ENCODE data around the gene STK32C.

The STK32C gene

DNA sequence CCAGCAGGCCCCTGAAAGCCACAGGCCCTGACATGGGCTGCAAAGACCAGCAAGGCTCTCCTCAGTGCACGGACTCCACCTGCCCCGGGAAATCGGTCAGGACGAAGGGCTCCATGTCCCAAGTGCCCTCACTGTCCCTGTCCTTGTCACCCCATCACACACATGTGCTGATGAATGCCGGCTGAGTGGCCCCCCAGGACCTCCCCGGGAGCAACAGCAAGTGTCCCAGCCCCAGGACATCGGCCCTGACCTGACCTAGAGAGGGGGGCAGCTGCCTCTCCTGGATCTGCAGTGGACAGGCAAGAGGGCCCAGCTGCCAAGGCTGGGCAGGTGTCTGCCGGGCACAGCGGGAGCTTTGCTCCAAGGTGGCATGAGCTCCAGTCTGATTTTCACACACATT is 49.8 kb downstream of the STK32C start:
- H3K4me1 Mint-ChIP-seq = peaks cover 3% of the 10 kb centered on the region
- no peaks in the 10 kb centered on the region for H3K36me3 Mint-ChIP-seq
- no peak overlapping the region for H3K27ac Mint-ChIP-seq
- no peak for DNase-seq (ENCODE audit: low spot score in 2 of 2)
- H3K9me3 Mint-ChIP-seq = no peaks in the 10 kb centered on the region
- no peak overlapping the region for H3K4me3 Mint-ChIP-seq
- ATAC-seq (ENCODE audit: low read depth) = no peak
- peaks cover 7% of the 10 kb centered on the region for H3K27me3 Mint-ChIP-seq

DNA sequence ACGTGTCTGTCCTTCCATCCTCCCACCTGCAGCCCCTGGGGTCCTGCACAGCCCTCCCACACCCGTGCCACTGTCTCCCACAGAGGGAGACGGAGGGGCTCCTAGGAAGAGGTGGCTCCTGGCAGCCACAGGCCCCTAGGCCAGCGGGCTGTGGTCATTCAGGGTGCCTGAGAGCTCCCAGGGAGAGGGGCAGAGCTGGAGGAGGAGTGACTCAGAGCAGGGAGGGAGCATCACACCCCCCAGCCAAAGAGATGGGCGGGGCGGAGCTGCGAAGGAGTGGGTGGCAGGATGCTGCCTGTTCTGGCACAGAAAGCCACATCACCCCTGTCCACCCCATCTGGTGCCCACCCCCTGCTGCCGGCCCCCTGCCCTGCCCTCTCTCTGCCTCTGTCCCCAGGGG is 50.5 kb downstream of the STK32C start:
- H3K36me3 Mint-ChIP-seq = no peaks in the 10 kb centered on the region
- H3K9me3 Mint-ChIP-seq = no peaks in the 10 kb centered on the region
- ATAC-seq (ENCODE audit: low read depth) (no peak), DNase-seq (ENCODE audit: low spot score in 2 of 2) (no peak)
- H3K27ac Mint-ChIP-seq = no peak overlapping the region
- H3K4me1 Mint-ChIP-seq = peaks cover 3% of the 10 kb centered on the region
- no peak overlapping the region for H3K4me3 Mint-ChIP-seq
- H3K27me3 Mint-ChIP-seq = peaks cover 7% of the 10 kb centered on the region

DNA sequence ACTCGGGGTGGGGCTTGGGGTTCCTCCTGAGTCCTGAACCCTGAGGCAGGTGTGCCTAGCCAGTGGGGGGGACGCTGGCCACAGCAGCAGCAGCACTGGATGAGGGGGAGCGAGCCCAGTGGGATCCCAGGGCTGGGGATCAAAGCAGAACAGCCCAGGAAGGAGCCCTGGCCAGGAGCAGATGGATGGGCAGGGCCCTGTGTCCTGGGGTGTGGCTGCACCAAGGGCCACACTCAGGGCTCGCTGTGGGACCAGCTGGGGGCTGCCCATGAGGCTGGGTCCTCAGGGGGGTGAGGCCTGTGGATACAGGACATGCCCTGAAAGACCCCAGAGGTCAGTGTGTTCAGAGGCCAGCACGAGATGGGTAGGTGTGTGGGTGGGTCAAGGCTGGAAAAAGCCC is 50.9 kb downstream of the STK32C start:
- no peak for DNase-seq (ENCODE audit: low spot score in 2 of 2)
- peaks cover 3% of the 10 kb centered on the region for H3K4me1 Mint-ChIP-seq
- no peak for ATAC-seq (ENCODE audit: low read depth)
- no peak overlapping the region for H3K4me3 Mint-ChIP-seq
- H3K9me3 Mint-ChIP-seq = no peaks in the 10 kb centered on the region
- H3K36me3 Mint-ChIP-seq = no peaks in the 10 kb centered on the region
- peaks cover 7% of the 10 kb centered on the region for H3K27me3 Mint-ChIP-seq
- no peak overlapping the region for H3K27ac Mint-ChIP-seq

DNA sequence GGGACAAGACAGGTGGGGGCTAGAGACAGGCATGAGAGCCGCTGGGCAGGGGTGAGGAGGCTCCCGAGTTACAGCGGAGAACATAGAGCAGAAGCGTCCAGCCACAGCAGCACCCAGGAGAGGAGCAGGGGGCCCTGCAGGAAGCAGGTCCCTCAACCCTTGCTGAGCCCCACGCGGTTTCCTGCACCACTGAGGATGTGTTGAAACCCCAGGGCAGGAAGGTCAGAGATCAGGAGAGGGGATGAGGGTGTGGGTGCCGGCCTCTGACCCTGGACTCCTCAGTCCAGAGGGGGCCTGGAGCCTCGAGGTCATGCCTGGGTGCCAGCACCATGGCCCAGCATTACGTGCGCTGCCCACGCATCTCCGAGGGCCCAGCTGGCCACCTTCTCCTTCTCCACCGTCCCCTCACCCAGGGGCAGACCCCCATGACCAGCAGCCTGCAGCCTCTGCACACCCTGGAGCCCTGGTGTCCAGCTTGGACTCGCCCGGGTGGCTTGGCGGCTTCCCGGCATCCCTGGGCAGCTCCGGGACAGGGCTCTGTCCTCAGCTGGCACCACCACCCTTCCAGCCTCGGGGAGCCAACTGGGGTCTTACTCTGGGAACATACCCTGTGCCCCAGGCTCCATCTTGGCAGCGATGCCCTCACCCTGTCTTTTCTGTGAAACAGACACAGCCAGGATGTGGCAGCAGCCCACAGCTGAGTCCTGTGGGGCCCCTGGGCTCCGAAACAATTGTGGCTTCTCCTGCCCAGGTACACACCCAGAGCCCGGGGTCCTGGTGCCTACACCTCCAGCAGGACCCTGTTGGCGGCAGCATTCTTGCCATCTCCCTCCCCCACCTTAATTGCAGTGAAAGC is 52.0 kb downstream of the STK32C start:
- DNase-seq (ENCODE audit: low spot score in 2 of 2) = no peak

DNA sequence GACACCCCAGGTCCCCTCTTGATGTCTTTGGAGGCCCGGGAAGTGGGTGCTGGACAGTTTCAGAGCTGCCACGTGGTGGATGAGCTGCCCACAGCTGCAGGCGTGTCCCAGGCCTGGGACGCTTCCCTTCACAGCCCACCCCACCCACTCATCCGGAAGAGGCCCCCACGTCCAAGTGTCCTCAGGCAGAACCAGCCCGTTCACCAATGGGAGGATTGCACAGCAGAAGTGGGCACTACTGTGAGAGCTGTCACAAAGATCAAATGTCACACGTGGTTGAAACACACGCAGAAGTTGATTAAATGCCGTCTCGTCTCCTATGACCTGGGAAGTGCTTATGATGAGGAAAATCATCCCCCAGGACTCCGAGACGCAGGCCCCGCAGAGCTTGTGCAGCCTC is 52.9 kb downstream of the STK32C start:
- Mint-ChIP-seq H3K27ac (no peak overlapping the region), H3K9me3 (no peaks in the 10 kb centered on the region), H3K4me3 (no peak overlapping the region), H3K36me3 (no peaks in the 10 kb centered on the region), H3K4me1 (peaks cover 3% of the 10 kb centered on the region), H3K27me3 (peaks cover 6% of the 10 kb centered on the region)
- DNase-seq (ENCODE audit: low spot score in 2 of 2) (no peak), ATAC-seq (ENCODE audit: low read depth) (no peak)

More for the DNA sequence above, 52.0 kb downstream of the STK32C start:
- Mint-ChIP-seq H3K27ac (no peak overlapping the region), H3K9me3 (no peaks in the 10 kb centered on the region), H3K4me3 (no peak overlapping the region), H3K36me3 (no peaks in the 10 kb centered on the region), H3K27me3 (peaks cover 6% of the 10 kb centered on the region), H3K4me1 (peaks cover 3% of the 10 kb centered on the region)
- ATAC-seq (ENCODE audit: low read depth) = no peak

DNA sequence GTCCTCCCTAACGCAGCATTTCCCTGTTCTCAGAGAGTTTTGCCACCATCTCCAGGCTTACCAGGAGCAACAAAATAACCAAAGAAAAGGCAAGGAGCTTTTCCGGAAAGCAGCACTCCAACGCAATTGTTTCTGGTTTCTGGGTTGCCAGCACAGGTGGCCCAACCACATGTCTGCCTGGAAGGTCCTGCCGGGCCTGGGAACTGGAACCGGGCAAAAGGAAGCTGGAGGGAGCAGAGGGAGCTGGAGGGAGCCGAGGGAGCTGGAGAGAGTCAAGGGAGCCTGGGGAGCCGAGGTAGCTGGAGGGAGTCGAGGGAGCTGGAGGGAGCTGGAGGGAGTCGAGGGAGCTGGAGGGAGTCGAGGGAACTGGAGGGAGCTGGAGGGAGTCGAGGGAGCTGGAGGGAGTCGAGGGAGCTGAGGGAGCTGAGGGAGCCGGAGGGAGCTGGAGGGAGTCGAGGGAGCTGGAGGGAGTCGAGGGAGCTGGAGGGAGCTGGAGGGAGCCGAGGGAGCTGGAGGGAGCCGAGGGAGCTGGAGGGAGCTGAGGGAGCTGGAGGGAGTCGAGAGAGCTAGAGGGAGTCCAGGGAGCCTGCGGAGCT is 54.6 kb downstream of the STK32C start:
- H3K4me1 Mint-ChIP-seq = peaks cover 3% of the 10 kb centered on the region

DNA sequence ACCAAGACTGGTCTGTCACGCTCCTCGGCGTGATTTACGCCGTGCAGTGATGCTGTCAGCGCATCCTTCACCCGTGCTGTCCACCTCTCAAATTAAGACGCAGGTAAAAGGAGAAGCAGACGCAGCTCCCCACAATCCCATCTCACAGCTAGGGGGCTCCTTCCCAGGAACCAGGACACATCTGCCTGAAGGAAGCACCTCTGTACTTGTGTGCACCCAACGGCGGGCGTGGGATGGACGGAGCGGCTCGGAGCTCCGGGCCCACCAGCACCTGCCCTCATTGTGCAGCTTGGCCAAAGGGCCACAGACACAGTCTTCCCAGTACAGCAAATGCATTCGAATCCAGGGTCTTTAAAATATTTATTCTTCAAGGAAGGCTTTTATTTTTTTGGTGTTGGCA is 55.3 kb downstream of the STK32C start:
- ATAC-seq (ENCODE audit: low read depth) (no peak), DNase-seq (ENCODE audit: low spot score in 2 of 2) (no peak)
- Mint-ChIP-seq H3K4me3 (no peak overlapping the region), H3K4me1 (peaks cover 6% of the 10 kb centered on the region), H3K27me3 (peaks cover 9% of the 10 kb centered on the region), H3K36me3 (no peaks in the 10 kb centered on the region), H3K9me3 (no peaks in the 10 kb centered on the region), H3K27ac (no peak overlapping the region)

More for the DNA sequence above, 54.6 kb downstream of the STK32C start:
- Mint-ChIP-seq H3K4me3 (no peak overlapping the region), H3K27me3 (peaks cover 6% of the 10 kb centered on the region), H3K27ac (no peak overlapping the region), H3K9me3 (no peaks in the 10 kb centered on the region), H3K36me3 (no peaks in the 10 kb centered on the region)
- ATAC-seq (ENCODE audit: low read depth) (no peak), DNase-seq (ENCODE audit: low spot score in 2 of 2) (no peak)

DNA sequence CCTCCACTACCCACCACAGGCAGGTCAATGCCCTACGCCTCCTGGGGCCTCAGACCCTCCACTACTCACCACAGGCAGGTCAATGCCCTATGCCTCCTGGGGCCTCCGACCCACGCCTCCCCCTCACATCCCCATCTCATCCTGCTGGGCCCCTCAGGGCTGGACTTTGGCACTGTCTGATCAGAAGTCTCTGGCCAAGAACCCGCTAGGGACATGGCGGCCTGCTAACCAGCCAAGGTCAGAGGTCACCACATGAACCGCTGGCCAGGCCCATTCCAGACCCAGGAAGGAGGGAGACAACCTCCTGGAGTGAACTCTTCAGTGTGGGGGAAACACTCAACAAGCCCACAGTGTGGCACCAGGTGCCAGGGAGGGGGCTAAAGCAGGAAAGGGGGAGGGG is 55.8 kb downstream of the STK32C start:
- H3K36me3 Mint-ChIP-seq = no peaks in the 10 kb centered on the region
- DNase-seq (ENCODE audit: low spot score in 2 of 2) = no peak
- no peak overlapping the region for H3K27ac Mint-ChIP-seq
- H3K4me3 Mint-ChIP-seq = no peak overlapping the region
- no peak for ATAC-seq (ENCODE audit: low read depth)
- peaks cover 9% of the 10 kb centered on the region for H3K27me3 Mint-ChIP-seq
- H3K4me1 Mint-ChIP-seq = peaks cover 6% of the 10 kb centered on the region
- no peaks in the 10 kb centered on the region for H3K9me3 Mint-ChIP-seq

DNA sequence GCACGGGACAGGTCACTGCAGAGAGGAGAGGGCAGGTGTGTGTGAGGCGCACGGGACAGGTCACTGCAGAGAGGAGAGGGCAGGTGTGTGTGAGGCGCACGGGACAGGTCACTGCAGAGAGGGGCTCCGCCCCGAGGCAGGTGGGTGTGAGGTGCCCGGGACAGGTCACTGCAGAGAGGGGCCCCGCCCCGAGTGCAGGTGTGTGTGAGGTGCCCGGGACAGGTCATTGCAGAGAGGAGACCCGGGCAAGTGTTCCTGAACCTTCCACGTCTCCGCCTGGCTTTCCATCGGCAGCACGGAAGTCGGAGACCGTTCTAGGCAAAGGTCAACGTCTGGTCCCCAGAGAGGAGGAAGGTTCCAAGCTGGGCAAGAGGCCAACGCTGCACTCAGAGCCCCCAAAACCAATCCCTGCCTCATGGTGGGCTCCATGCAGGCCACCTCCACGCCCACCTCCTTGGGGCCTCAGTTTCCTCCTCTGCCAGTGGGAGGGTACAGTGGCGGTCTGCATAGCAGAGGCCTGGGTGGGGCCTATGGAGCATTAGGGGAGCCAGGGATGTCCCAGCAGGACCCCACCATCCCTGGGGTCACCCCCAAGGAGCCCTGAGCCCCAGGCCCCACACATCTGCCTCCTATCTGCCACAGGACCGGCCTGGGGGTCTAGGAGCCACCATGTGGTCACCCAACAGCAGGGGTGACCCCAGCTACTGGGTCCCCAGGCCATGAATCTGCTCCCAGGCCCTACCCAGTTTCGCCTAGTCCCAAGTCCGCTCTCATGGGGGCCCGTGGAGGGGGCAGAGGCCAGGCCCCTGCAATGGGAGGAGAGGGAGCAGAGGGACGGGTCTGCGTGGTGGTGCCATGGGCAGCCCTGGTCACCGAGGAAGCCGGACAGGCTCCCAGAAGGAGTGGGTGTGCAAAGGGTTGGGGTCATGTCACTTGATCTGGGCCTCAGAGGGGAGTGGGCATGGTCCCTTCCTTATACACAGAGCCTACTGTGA is 57.0 kb downstream of the STK32C start:
- Mint-ChIP-seq H3K4me3 (no peak overlapping the region), H3K27ac (no peak overlapping the region), H3K4me1 (peaks cover 6% of the 10 kb centered on the region), H3K9me3 (no peaks in the 10 kb centered on the region), H3K36me3 (no peaks in the 10 kb centered on the region), H3K27me3 (peaks cover 8% of the 10 kb centered on the region)
- ATAC-seq (ENCODE audit: low read depth) = no peak
- no peak for DNase-seq (ENCODE audit: low spot score in 2 of 2)

DNA sequence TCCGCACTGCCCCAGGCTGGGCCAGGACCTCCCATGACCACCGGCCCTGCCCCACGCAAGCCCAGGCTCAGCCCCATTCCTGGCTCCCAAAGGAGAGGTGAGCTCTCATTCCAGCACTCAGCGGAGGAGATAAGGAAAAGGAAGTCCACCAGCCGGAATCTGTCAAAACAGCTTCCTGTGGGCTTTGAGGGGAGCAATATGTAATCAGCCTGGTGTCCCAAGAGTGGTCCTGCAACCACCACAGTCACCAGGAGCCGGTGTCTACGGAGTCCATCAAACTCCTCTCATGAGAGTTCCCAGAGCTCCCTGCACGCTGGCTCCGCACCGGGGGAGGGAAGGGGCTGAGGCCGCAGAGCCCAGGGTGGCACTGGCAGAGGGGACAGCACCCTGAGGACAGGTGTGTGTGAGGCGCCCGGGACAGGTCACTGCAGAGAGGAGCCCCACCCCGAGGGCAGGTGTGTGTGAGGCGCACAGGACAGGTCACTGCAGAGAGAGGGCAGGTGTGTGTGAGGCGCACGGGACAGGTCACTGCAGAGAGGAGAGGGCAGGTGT is 57.9 kb downstream of the STK32C start:
- Mint-ChIP-seq H3K9me3 (no peaks in the 10 kb centered on the region), H3K27me3 (peaks cover 6% of the 10 kb centered on the region), H3K4me3 (no peak overlapping the region), H3K27ac (no peak overlapping the region), H3K36me3 (no peaks in the 10 kb centered on the region), H3K4me1 (peaks cover 3% of the 10 kb centered on the region)
- DNase-seq (ENCODE audit: low spot score in 2 of 2) (no peak), ATAC-seq (ENCODE audit: low read depth) (no peak)

DNA sequence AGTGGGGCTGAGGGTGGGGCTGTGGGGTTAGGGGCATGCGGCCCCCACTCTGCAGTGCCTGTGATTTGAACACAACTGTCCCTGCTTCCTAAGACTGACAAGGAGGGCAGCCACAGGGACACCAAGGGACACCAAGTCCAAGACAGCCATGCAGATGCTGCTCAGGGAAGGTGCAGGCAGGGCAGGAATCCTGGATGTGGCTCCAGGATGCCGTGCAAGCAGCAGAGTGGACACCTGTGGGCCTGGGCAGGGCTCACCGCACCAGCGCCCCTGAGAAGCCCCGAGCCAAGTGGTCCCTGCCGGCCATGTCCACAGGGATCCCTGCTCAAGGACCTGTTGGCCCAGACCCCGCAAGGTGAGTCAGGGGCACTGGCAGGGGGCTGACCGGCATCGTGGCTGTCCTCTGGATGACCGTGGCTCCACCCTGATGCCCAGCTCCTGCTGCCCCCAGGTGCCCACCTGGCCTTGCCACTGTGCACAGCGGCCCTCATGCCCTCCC is 58.5 kb downstream of the STK32C start:
- no peak for ATAC-seq (ENCODE audit: low read depth)
- DNase-seq (ENCODE audit: low spot score in 2 of 2) = no peak
- Mint-ChIP-seq H3K27me3 (peaks cover 6% of the 10 kb centered on the region), H3K36me3 (no peaks in the 10 kb centered on the region), H3K4me3 (no peak overlapping the region), H3K4me1 (peaks cover 3% of the 10 kb centered on the region), H3K9me3 (no peaks in the 10 kb centered on the region), H3K27ac (no peak overlapping the region)

DNA sequence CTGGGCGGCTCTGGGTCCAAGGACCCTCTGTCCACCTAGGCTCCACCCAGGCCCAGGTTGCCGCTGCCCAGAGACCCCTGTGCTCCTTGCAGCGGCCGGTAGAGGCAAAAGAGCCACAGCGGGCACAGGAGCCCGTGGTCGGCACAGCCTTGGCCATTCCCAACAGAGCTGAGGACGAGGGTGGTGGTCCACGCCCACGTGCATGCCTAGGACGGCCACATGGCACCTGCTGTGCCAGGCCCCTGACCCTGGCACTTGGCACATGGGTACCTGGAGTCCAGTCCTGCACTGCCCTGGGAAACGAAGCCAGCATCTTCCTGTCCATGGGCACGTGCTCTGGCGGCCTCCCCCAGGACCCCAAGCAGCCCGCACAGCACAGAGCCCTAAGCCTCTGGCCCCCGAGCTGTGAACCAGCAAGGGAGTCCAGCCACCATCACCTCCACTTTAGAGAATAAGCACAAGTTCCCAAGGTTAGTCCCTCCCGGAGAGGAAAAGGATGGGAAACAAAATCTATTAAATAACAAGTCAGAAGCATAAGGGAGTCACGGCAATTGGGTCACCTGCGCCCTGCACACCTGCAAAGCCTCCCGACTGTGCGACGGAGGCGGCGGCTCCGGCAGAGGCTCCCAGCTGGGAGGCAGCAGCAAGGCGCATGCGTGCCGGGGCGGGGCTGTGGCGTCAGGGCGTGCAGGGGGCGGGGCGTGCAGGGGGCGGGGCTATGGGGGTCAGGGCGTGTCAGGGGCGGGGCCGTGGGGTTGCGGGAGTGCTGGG is 59.1 kb downstream of the STK32C start:
- peak in 1 of 2 donors; percentile 29 for DNase-seq (ENCODE audit: low spot score in 2 of 2)
- Mint-ChIP-seq H3K27ac (no peak overlapping the region), H3K4me3 (peak overlapping the region; percentile 16)

DNA sequence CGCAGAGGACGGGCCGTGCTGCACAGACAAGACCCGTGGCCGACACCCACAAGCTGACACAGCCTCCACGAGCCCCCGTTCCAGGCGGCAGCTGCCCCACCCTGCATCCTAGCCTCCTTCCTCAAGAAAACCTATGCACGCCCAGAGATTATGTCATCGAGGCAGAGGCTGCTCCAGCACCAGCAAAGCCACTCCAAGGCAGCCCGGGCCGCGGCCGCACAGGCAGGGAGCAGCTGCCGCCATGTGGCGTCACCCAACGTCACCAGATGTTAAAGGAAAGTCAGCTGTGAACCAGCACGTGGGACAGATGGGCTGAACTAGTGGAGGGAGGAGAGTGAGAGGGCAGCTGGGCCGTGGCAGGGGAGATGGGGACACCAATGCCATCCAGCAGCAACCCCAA is 59.8 kb downstream of the STK32C start:
- ATAC-seq (ENCODE audit: low read depth) = no peak
- peaks cover 4% of the 10 kb centered on the region for H3K27me3 Mint-ChIP-seq
- no peak overlapping the region for H3K27ac Mint-ChIP-seq
- H3K4me1 Mint-ChIP-seq = peaks cover 3% of the 10 kb centered on the region
- no peak overlapping the region for H3K4me3 Mint-ChIP-seq
- no peaks in the 10 kb centered on the region for H3K9me3 Mint-ChIP-seq
- H3K36me3 Mint-ChIP-seq = no peaks in the 10 kb centered on the region
- no peak for DNase-seq (ENCODE audit: low spot score in 2 of 2)

More for the DNA sequence above, 59.1 kb downstream of the STK32C start:
- Mint-ChIP-seq H3K9me3 (no peaks in the 10 kb centered on the region), H3K36me3 (no peaks in the 10 kb centered on the region), H3K27me3 (peaks cover 6% of the 10 kb centered on the region), H3K4me1 (peaks cover 3% of the 10 kb centered on the region)
- peak; percentile 65 for ATAC-seq (ENCODE audit: low read depth)

All from memory B cell (primary cell).